ENCODE measurements around the gene SLC52A3. TPM values are rescaled to one million over a fixed set of nuclear protein-coding genes. Genes with fewer than 3 reads are reported as not detected.
"Not testable (repeated sequence)": the region's sequence is repeated elsewhere in the genome, so short reads cannot be mapped to it uniquely, and the experiment has no call there.

Gene SLC52A3
- total RNA-seq = under 0.01 TPM in 1 of 2 replicates, not detected in the other

DNA sequence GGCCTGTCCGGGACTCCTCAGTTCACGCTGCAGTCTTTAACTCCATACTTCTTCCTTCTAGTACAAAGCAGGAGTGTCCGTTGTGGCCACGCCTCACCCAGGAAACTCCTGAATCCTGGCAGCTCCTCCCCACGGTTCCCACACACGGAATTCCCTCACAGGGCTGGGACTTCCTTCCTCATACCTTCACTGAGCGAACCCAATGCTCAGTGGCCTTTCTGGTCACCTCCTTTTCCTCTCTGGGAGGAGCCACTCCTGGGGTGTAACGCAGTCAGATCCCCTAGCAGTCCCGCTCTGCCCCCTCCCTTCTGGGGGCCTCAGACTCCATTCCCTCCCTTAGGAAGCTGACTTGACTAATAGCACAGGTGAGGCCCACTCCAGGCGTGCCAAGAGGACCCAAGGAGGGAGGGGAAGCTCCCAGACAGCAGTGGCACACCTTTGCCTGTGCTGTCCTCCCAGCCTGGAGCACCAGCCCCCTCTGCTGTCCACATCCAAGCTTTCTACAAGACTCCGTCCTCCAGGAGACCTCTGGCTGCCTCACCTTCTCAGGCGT, at the start of gene SLC52A3:
TSS of gene SLC52A3 (minus strand) at position 75 of the 553 bp plus-strand sequence. CDS start 2,726 bp downstream, outside the sequence.
- DNase-seq (ENCODE audit: low read depth in 2 of 2) = peak in 1 of 2 donors; percentile 9

- peak; percentile 24 to 56 for DNase-seq (ENCODE audit: low read depth in 2 of 2)
Measured at GRCh38 chr20:815914-816606, 47.8 kb upstream of the SLC52A3 start.

- no peak for DNase-seq (ENCODE audit: low read depth in 2 of 2)
Measured at GRCh38 chr20:815226-815625, 46.9 kb upstream of the SLC52A3 start.

- DNase-seq (ENCODE audit: low read depth in 2 of 2) = no peak
Measured at GRCh38 chr20:813390-813789, 45.1 kb upstream of the SLC52A3 start.

- DNase-seq (ENCODE audit: low read depth in 2 of 2) = not testable (repeated sequence)
Measured at GRCh38 chr20:812435-812814, 44.1 kb upstream of the SLC52A3 start.

DNA sequence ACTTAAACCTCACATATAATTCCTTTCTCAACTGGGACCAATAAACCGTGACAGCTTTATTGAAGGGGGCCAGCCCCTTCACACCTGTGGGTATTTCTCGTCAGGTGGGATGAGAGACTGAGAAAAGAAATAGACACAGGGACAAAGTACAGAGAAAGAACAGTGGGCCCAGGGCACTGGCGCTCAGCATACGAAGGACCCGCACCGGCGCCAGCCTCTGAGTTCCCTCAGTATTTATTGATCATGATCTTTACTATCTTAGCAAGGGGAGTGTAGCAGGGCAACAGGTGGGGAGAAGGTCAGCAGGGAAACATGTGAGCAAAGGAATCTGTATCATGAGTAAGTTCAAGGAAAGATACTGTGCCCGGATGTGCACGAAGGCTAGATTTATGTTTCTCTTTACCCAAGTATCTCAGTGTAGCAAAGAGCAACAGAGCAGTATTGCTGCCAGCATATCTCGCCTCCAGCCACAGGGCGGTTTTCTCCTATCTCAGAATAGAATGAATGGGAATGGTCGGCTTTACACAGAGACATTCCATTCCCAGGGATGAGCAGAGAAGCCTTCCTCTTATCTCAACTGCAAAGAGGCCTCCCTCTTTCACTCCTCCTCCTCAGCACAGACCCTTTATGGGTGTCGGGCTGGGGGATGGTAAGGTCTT, 43.6 kb upstream of the SLC52A3 start:
- DNase-seq (ENCODE audit: low read depth in 2 of 2) = not testable (repeated sequence)

DNA sequence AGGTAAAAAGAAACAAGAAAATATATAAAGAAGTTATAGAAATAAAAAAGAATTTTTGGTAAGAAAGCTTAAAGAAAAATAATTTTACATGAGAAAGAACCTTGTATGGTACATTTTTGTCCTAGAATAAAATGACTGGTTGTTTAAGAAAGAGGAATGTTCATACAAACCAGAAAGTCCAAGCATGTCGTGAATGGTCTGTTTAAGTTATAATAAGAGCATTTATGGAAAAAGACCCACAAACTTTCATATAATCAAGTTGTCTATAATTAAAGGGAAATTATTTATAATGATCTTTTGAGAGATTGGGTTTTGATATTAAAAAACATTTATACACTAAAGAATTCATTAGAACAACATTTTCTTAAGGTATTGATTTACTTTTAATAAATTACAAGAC, 37.4 kb upstream of the SLC52A3 start:
- peak in 1 of 2 donors; percentile 20 for DNase-seq (ENCODE audit: low read depth in 2 of 2)

DNA sequence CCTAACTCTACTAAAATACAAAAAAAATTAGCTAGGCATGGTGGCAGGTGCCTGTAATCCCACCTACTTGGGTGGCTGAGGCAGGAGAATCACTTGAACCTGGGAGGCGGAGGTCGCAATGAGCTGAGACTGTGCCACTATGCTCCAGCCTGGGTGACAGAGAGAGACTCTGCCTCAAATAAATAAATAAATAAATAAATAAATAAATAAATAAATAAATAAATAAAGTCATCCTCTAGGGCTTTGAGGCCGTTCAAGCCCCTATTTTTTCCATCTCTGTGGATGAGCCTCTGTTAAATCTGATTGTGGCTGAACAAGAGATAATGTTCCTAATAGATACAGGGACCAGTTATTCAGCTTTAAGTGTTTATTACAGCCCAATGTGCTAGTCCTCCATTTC, 33.4 kb upstream of the SLC52A3 start:
- no peak for DNase-seq (ENCODE audit: low read depth in 2 of 2)

- DNase-seq (ENCODE audit: low read depth in 2 of 2) = not testable (repeated sequence)
Measured at GRCh38 chr20:800026-800425, 31.7 kb upstream of the SLC52A3 start.

DNA sequence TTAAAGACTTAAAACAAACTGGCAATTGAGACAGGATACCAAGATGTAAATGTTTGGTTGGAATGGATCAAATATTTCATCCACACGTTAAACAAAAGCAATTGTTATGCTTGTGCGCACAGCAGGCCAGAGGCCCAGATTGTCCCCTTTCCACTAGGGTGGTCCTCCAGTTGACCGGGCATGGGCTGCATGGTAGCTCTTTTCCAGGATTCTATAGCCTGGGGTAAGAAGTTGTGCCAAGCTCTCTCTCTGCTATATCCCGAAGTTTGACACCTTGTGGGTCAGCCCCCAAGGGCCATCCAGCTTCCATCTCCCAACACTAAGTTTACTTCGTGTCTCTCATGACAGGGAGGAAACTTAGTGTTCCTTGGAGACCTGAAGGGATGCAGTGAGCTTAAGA, 30.4 kb upstream of the SLC52A3 start:
- DNase-seq (ENCODE audit: low read depth in 2 of 2) = not testable (repeated sequence)

DNA sequence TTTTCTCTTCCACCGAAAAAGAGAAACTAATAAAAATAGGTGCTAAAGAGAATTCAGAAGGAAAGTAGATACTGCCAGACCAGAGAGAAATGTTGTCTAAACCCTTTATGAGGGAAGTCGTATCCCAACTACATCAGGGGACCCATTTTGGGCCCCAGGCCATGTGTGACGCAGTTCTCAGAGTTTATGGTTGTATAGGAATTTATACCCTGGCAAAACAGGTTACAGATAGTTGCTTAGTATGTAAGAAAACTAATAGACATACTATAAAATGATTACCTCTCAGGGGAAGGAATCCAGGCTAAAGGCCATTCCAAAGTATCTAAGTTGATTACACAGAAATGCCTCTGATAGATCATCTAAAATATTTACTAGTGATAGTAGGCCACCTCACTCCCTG, 28.6 kb upstream of the SLC52A3 start:
- DNase-seq (ENCODE audit: low read depth in 2 of 2) = no peak

- DNase-seq (ENCODE audit: low read depth in 2 of 2) = no peak
Measured at GRCh38 chr20:792248-792647, 23.9 kb upstream of the SLC52A3 start.

DNA sequence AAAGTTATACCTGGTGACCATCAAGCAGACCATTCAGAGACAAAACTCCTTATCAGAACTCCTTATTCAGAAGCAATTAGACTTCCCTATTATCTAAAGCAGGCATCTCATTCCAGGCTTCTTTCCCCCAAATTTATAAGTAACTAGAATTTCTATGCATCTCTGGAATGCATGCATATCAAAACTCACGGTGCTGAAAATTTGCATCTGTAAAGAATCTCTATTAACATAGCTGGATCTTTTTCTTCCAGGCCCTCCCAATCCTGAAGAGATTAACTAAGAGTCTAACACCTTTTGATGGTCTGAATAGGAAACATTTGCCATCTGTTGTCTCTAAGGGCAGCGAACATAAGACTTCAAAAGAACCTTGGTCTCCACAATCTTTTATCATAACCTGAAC, 22.8 kb upstream of the SLC52A3 start:
- DNase-seq (ENCODE audit: low read depth in 2 of 2) = no peak

GRCh38 chr20:787825-788224, 19.5 kb upstream of the SLC52A3 start:
- DNase-seq (ENCODE audit: low read depth in 2 of 2) = no peak

- no peak for DNase-seq (ENCODE audit: low read depth in 2 of 2)
Measured at GRCh38 chr20:779771-780170, 11.5 kb upstream of the SLC52A3 start.

- no peak for DNase-seq (ENCODE audit: low read depth in 2 of 2)
Measured at GRCh38 chr20:776165-776564, 7.9 kb upstream of the SLC52A3 start.

GRCh38 chr20:775679-776135, 7.4 kb upstream of the SLC52A3 start:
- no peak for DNase-seq (ENCODE audit: low read depth in 2 of 2)

GRCh38 chr20:774660-775057, 6.4 kb upstream of the SLC52A3 start:
- no peak for DNase-seq (ENCODE audit: low read depth in 2 of 2)

DNA sequence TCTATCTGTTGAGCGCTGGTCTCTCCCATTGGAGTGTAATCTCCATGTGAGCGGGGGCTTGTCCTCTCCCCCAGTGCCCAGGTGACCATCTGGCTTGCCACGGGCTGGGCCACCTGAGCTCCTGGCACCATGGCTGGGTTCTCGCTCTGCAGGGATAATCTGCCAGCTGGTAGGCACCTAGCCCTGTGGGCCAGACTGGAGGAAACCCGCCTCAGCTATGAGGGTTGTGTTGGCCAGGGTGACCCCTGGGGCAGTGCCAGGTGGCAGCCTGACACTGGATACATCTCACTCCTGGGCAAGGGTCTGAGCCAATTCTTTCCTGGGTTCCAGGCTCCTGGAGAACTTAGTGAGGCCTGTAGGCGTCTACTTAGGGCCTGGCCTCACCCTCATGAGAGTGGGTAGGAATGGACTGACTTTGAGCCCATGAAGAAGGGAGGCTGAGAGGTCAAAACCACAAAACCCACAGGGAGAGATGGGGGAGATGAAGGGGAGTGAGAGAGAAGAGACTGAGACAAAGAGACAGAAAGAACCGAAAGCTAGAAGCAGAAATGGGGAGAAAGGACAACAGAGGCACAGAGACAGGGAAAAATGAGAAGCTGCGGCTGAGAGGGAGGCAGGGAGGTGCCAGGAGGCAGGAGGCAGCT, 5.8 kb upstream of the SLC52A3 start:
- DNase-seq (ENCODE audit: low read depth in 2 of 2) = no peak

- DNase-seq (ENCODE audit: low read depth in 2 of 2) = no peak
Measured at GRCh38 chr20:772806-773205, 4.5 kb upstream of the SLC52A3 start.

DNA sequence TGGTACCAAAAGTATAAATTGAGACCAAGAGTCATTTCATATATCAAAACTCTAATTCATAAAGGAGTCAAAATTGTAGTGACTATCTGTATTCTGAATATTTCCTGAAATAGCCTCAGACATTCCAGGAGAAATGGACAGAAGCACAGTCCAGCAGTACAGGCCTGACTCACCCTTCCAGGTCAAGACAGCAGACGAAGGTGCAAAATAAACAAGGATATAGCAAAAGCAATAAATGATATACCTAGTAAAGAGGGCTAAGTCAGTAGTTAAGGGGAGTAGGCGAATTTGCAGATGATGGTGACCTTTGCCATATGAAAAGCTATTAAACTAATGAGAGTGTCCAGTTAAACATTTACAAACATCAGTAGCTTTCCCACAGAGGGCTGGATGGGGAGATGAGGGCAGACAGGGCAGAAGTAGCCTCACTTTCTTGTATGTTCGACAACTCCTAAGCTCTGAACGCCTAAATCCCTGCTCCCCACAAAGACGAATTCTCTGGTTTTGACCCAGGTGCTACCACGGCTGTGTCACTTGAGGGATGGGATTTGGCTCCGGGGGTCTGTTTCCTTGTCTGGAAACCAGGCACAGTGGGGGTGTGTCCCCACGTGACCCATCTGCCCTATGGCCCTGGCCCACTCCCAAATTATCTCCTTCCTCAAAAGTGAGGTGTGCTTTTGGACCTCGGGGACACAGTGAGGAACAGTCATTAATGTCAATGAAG, 3.6 kb upstream of the SLC52A3 start:
- DNase-seq (ENCODE audit: low read depth in 2 of 2) = no peak

DNA sequence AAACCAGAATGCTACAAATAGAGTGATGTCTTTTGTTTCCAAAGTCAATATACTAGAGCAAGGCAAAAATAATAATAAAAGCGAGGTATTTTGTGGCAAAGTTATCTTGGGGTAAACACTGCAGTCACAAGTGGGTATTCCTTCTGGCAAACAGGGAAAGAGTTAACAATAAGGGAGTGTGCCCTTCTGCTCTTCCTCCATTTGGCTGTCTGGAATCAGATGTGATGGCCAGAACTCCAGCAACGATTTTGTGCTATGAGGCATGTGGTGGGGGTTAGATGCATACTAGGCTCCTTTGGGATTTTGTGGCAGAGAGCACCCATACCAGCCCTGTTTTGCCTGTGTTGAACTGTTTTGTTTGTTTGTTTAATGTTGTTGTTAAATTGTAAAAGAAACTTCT, 2.4 kb upstream of the SLC52A3 start:
- DNase-seq (ENCODE audit: low read depth in 2 of 2) = no peak

All from dermis microvascular lymphatic vessel endothelial cell (primary cell).